HUES6 (cell line): ENCODE data around the gene FAM240A.

Source experiments
- H3K27ac ChIP-seq: 2 replicates; pipeline ENCODE4 v1.7.0; 2013; ENCODE audit warnings: low read depth, mild to moderate bottlenecking, low read length, inconsistent platforms
- H3K27me3 ChIP-seq: 2 replicates; pipeline ENCODE4 v1.6.1; 2013; ENCODE audit warnings: low read length; ENCODE audit not compliant: control insufficient read depth, insufficient read depth
- H3K36me3 ChIP-seq: 2 replicates; pipeline ENCODE4 v1.6.1; 2013; ENCODE audit warnings: low read length; ENCODE audit not compliant: control insufficient read depth, insufficient read depth
- H3K4me1 ChIP-seq: 2 replicates; pipeline ENCODE4 v1.6.1; 2013; ENCODE audit warnings: low read length; ENCODE audit not compliant: control insufficient read depth, insufficient read depth
- H3K4me3 ChIP-seq: 2 replicates; pipeline ENCODE4 v1.5.1; 2013; ENCODE audit warnings: low read depth, low read length
- H3K9ac ChIP-seq: one replicate; pipeline ENCODE4 v1.6.1; 2013; ENCODE audit warnings: mild to moderate bottlenecking, low read length
- H3K9me3 ChIP-seq: 2 replicates; pipeline ENCODE4 v1.6.1; 2013; ENCODE audit warnings: low read depth, low read length; ENCODE audit not compliant: control insufficient read depth, insufficient read depth

FAM240A gene

GRCh38 chr3:46651084-46651483 is 38.8 kb downstream of the FAM240A start:
- H3K4me3 ChIP-seq = no peak overlapping the region
- H3K9me3 ChIP-seq = peaks cover 15% of the 10 kb centered on the region
- H3K27ac ChIP-seq = no peak overlapping the region
- H3K9ac ChIP-seq = no peak overlapping the region
- H3K36me3 ChIP-seq = no peaks in the 10 kb centered on the region
- no peaks in the 10 kb centered on the region for H3K27me3 ChIP-seq
- no peaks in the 10 kb centered on the region for H3K4me1 ChIP-seq

DNA sequence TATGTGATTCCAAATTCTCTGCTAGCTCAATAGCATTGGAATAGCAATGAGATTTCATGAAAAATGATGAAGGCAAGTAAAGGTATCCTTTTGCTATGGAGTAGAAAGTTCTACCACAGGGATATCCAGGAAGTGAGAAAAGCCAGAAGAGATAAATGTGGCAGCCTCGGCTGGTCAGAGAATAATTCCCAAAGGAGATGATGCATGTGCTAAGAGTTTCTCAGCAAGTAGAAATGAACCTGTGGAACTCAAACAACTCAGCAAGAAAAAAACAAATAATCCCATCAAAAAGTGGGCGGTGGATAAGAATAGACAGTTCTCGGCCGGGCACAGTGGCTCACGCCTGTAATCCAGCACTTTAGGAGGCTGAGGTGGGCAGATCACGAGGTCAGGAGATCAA is 42.9 kb downstream of the FAM240A start:
- Histone ChIP-seq H3K9me3 (peaks cover 15% of the 10 kb centered on the region), H3K36me3 (no peaks in the 10 kb centered on the region)

GRCh38 chr3:46656778-46657556 is 44.6 kb downstream of the FAM240A start:
- no peaks in the 10 kb centered on the region for H3K36me3 ChIP-seq
- H3K9me3 ChIP-seq = peaks cover 9% of the 10 kb centered on the region
- no peak overlapping the region for H3K9ac ChIP-seq
- no peak overlapping the region for H3K27ac ChIP-seq
- H3K4me1 ChIP-seq = peaks cover 47% of the 10 kb centered on the region
- H3K27me3 ChIP-seq = no peaks in the 10 kb centered on the region
- H3K4me3 ChIP-seq = no peak overlapping the region

More for the DNA sequence above, 42.9 kb downstream of the FAM240A start:
- no peak overlapping the region for H3K27ac ChIP-seq
- no peaks in the 10 kb centered on the region for H3K27me3 ChIP-seq
- H3K4me3 ChIP-seq = no peak overlapping the region
- peaks cover 30% of the 10 kb centered on the region for H3K4me1 ChIP-seq
- no peak overlapping the region for H3K9ac ChIP-seq

GRCh38 chr3:46659285-46659684 is 47.0 kb downstream of the FAM240A start:
- Histone ChIP-seq H3K4me3 (no peak overlapping the region), H3K4me1 (peaks cover 65% of the 10 kb centered on the region)

GRCh38 chr3:46660003-46660402 is 47.7 kb downstream of the FAM240A start:
- H3K9ac ChIP-seq = no peak overlapping the region
- no peak overlapping the region for H3K27ac ChIP-seq
- no peak overlapping the region for H3K4me3 ChIP-seq
- H3K27me3 ChIP-seq = no peaks in the 10 kb centered on the region
- H3K4me1 ChIP-seq = peaks cover 65% of the 10 kb centered on the region
- H3K9me3 ChIP-seq = no peaks in the 10 kb centered on the region
- no peaks in the 10 kb centered on the region for H3K36me3 ChIP-seq

More at GRCh38 chr3:46659285-46659684, 47.0 kb downstream of the FAM240A start:
- Histone ChIP-seq H3K36me3 (no peaks in the 10 kb centered on the region), H3K9me3 (no peaks in the 10 kb centered on the region), H3K27ac (no peak overlapping the region), H3K9ac (peak overlapping the region; percentile 5), H3K27me3 (no peaks in the 10 kb centered on the region)

DNA sequence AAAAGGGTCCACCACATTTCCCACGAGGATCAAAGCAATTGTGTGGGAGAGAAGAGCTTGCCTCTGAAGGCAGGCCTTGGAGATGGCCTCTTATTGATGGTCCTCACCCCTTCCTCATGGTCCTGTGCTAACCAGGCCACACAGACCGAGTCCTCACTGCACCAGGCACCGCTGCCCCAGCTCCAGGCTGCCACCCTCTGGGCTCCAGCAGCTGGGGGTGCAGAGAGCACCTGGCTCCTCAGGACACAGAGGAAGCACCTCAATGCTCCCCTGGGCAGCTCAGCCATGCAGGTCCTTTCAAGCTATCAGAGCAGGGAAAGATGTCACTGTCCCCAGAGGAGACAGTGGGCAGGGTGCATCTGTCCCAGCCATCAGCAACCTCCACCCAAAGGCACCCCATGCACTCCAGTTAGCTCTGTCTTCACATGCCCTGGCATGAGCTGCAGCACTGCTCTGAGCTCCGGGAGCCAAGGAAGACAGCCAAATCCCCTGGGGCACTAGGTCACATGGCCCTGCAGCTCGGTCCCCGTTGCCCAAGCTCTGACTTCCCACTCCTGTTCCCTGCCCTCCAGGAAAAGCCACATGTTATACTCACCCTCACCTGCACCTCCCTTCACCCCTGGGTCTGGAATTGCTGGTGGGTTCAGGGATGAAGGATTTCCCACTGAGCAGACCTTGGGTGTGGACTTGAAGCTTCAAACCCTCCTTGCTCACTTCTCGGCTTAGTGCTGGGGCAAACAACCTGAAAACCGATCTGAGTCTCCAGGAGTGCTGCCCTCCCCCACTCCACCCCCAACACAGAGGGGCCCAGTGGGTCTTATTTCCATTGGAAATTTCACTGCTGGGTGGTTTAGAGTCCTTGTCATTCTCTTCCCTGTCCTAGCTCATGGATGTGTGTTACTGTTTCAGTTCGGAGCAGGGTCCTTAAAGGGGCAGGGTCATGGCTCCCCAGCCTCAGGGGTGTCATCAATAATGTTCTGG is 48.5 kb downstream of the FAM240A start:
- no peaks in the 10 kb centered on the region for H3K27me3 ChIP-seq
- H3K27ac ChIP-seq = no peak overlapping the region
- H3K9ac ChIP-seq = no peak overlapping the region
- peaks cover 65% of the 10 kb centered on the region for H3K4me1 ChIP-seq
- H3K4me3 ChIP-seq = no peak overlapping the region
- no peaks in the 10 kb centered on the region for H3K36me3 ChIP-seq
- no peaks in the 10 kb centered on the region for H3K9me3 ChIP-seq

- H3K27me3 ChIP-seq = no peaks in the 10 kb centered on the region
- H3K9me3 ChIP-seq = no peaks in the 10 kb centered on the region
- H3K36me3 ChIP-seq = no peaks in the 10 kb centered on the region
- no peak overlapping the region for H3K9ac ChIP-seq
- no peak overlapping the region for H3K27ac ChIP-seq
- peaks cover 56% of the 10 kb centered on the region for H3K4me1 ChIP-seq
- no peak overlapping the region for H3K4me3 ChIP-seq
Observed at GRCh38 chr3:46661776-46662766, 49.7 kb downstream of the FAM240A start.

DNA sequence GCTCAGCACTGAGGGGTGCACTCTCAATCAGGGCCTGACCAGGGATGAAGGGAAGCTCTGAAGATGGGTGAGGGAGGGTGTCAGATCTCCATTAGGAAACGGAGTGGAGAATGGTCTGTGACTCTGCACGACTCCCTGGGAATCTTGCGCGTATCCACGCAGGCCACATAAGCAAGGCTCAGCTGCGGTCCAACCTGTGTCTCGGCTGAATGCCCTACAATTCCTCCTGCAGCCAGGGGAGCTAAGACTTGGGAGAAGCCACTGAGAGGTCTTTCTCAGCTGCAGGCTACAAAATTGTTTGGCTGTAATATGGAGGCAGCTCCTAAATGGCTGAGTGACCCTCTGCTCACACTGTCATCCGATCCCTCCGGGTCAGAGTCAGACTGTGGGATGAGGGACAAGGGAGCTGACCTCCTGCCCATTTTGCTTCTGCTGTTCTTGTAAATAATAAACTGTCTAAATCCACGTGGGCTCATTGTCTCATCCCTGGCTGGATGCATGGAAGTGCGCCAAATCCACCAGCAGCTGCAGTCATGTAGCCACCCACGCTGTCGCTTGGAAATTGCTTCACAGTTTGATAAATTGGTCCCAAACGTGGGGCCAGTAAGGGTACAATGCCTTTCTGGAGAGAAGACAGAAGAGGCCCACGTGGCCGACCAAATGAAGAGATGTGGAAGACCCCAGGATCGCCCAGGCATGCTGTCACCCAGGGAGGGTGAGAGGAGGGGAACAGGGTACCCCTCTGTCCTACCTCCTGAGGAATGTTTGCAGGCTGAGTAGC is 50.6 kb downstream of the FAM240A start:
- no peaks in the 10 kb centered on the region for H3K9me3 ChIP-seq
- H3K27me3 ChIP-seq = no peaks in the 10 kb centered on the region

DNA sequence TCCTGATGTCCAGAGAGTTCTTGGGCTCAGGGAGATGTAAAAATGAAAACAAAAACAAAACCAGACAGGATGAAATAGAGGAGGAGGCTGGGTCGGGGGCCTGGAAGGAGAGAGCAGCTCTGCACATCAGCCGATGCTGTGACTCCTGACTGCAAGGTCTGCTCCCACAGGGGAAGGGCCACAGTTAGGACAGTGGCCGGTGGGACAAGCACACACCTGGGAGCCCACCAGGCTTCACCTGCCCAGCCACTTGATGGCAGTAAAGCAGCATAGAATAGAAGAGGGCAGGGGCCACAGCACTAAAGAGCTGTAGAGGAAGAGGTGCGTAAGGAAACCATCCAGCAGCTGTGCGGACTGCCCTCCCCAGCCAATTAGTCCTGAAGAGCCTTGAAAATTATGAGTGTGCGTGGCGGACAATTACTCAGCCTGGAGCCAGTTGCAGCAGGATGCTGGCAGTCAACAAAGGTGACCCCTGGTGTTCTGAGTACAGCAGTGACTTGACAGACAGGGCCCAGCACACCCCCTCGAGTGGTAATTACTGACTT is 51.3 kb downstream of the FAM240A start:
- Histone ChIP-seq H3K4me1 (peaks cover 50% of the 10 kb centered on the region), H3K27ac (no peak overlapping the region), H3K36me3 (no peaks in the 10 kb centered on the region), H3K9ac (no peak overlapping the region), H3K27me3 (no peaks in the 10 kb centered on the region), H3K9me3 (no peaks in the 10 kb centered on the region), H3K4me3 (no peak overlapping the region)

More for the DNA sequence above, 50.6 kb downstream of the FAM240A start:
- no peak overlapping the region for H3K9ac ChIP-seq
- H3K4me1 ChIP-seq = peaks cover 50% of the 10 kb centered on the region
- H3K4me3 ChIP-seq = no peak overlapping the region
- no peaks in the 10 kb centered on the region for H3K36me3 ChIP-seq
- no peak overlapping the region for H3K27ac ChIP-seq
